Central memory CD8-positive, alpha-beta T cell (primary cell): ENCODE data around the gene TRIM72.

Experiments
- ATAC-seq: fragments of 150-1000 bp; cut with Tn5 transposase; replicated peaks from 2 replicates; pipeline ENCODE4 v1.10.0; 2022; ENCODE audit warnings: mild to moderate bottlenecking, moderate FRiP score, moderate number of reproducible peaks; ENCODE audit not compliant: poor library complexity, severe bottlenecking; ENCODE audit errors: extremely low read depth
- DNase-seq, 2 donors: peaks; one replicate each; pipeline ENCODE4 v3.0.0; 2021; ENCODE audit warnings: low spot score in 2 of 2
- H3K27ac Mint-ChIP-seq: one replicate; pipeline ENCODE4 v1.8.0; 2022; ENCODE audit warnings: low read depth, mild to moderate bottlenecking, moderate library complexity, mixed read lengths
- H3K27me3 Mint-ChIP-seq: one replicate; pipeline ENCODE4 v1.8.0; 2022; ENCODE audit warnings: mixed read lengths
- H3K36me3 Mint-ChIP-seq: one replicate; pipeline ENCODE4 v1.8.0; 2022; ENCODE audit warnings: mild to moderate bottlenecking, moderate library complexity, mixed read lengths; ENCODE audit not compliant: insufficient read depth
- H3K4me1 Mint-ChIP-seq: one replicate; pipeline ENCODE4 v1.8.0; 2022; ENCODE audit warnings: mixed read lengths
- H3K4me3 Mint-ChIP-seq: one replicate; pipeline ENCODE4 v1.8.0; 2022; ENCODE audit warnings: mild to moderate bottlenecking, moderate library complexity, mixed read lengths
- H3K9me3 Mint-ChIP-seq: one replicate; pipeline ENCODE4 v1.8.0; 2022; ENCODE audit warnings: mixed read lengths

The TRIM72 gene

GRCh38 chr16:31185339-31185738, 28.6 kb upstream of the TRIM72 start:
- H3K27me3 Mint-ChIP-seq, result no peaks in the 10 kb centered on the region
- peaks cover 94% of the 10 kb centered on the region for H3K4me1 Mint-ChIP-seq
- peak overlapping the region; percentile 83 for H3K27ac Mint-ChIP-seq
- no peak for ATAC-seq
- H3K36me3 Mint-ChIP-seq, result peaks cover 100% of the 10 kb centered on the region
- H3K4me3 Mint-ChIP-seq, result peak overlapping the region; percentile 42
- no peak for DNase-seq
- no peaks in the 10 kb centered on the region for H3K9me3 Mint-ChIP-seq

- Mint-ChIP-seq H3K9me3 (no peaks in the 10 kb centered on the region), H3K36me3 (peaks cover 100% of the 10 kb centered on the region), H3K27me3 (no peaks in the 10 kb centered on the region), H3K27ac (peak overlapping the region; percentile 53), H3K4me1 (peaks cover 98% of the 10 kb centered on the region), H3K4me3 (peak overlapping the region; percentile 42)
- DNase-seq (no peak), ATAC-seq (no peak)
These were observed 27.7 kb upstream of the TRIM72 start for GRCh38 chr16:31186176-31186575.

- H3K4me3 Mint-ChIP-seq, result peak overlapping the region; percentile 42
- H3K36me3 Mint-ChIP-seq, result peaks cover 100% of the 10 kb centered on the region
- ATAC-seq (no peak), DNase-seq (no peak)
- no peaks in the 10 kb centered on the region for H3K9me3 Mint-ChIP-seq
- peak overlapping the region; percentile 91 for H3K27ac Mint-ChIP-seq
- no peaks in the 10 kb centered on the region for H3K27me3 Mint-ChIP-seq
- H3K4me1 Mint-ChIP-seq, result peaks cover 98% of the 10 kb centered on the region
These were observed 26.8 kb upstream of the TRIM72 start for GRCh38 chr16:31186930-31187807.

DNA sequence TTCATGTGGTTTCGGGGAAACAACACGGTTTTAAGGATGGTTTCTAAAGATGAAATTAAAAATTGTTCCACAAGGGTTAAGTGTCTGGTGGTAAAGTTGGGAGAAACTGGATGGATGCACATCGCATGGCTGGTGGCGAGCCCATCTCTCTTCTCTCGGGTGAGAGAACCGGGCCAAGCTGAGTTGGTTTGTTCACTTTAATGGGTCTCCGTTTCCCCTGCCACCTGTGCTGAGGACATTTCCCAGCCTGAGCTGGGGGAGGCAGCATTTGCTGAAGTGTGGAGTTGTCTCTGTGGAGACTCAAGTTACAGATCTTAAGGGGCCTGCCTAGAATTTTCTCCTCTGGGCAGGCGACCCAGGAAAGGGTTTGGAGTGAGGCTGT, 26.1 kb upstream of the TRIM72 start:
- Mint-ChIP-seq H3K27ac (peak overlapping the region; percentile 91), H3K4me1 (peaks cover 91% of the 10 kb centered on the region), H3K36me3 (peaks cover 100% of the 10 kb centered on the region), H3K9me3 (no peaks in the 10 kb centered on the region), H3K4me3 (peak overlapping the region; percentile 60), H3K27me3 (no peaks in the 10 kb centered on the region)
- ATAC-seq (no peak), DNase-seq (no peak)

- Mint-ChIP-seq H3K9me3 (no peaks in the 10 kb centered on the region), H3K4me3 (peak overlapping the region; percentile 60), H3K36me3 (peaks cover 100% of the 10 kb centered on the region), H3K27me3 (no peaks in the 10 kb centered on the region), H3K27ac (peak overlapping the region; percentile 91), H3K4me1 (peaks cover 89% of the 10 kb centered on the region)
- DNase-seq, result no peak
- peak; percentile 41 for ATAC-seq
These were observed 25.2 kb upstream of the TRIM72 start for GRCh38 chr16:31188450-31189411.

- Mint-ChIP-seq H3K27ac (peak overlapping the region; percentile 91), H3K4me1 (peaks cover 89% of the 10 kb centered on the region), H3K9me3 (no peaks in the 10 kb centered on the region), H3K36me3 (peaks cover 100% of the 10 kb centered on the region), H3K27me3 (no peaks in the 10 kb centered on the region), H3K4me3 (peak overlapping the region; percentile 60)
- ATAC-seq (no peak), DNase-seq (no peak)
These were observed 24.5 kb upstream of the TRIM72 start for GRCh38 chr16:31189412-31189778.

DNA sequence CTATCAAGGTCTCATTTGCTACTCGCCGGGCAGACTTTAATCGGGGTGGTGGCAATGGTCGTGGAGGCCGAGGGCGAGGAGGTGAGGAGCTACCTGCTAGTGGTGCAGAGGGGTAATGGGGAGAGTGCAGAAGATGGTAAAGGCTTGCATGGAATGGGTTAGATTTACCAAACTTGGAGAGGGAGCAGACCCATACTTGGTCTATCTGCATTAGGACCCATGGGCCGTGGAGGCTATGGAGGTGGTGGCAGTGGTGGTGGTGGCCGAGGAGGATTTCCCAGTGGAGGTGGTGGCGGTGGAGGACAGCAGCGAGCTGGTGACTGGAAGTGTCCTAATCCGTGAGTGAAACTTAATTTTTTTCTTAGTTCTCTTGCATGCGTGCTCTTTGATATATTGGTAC, 23.9 kb upstream of the TRIM72 start:
- Mint-ChIP-seq H3K4me3 (peak overlapping the region; percentile 30), H3K27me3 (no peaks in the 10 kb centered on the region), H3K36me3 (peaks cover 100% of the 10 kb centered on the region), H3K9me3 (no peaks in the 10 kb centered on the region), H3K27ac (peak overlapping the region; percentile 91), H3K4me1 (peaks cover 87% of the 10 kb centered on the region)
- DNase-seq, result no peak
- ATAC-seq, result no peak

GRCh38 chr16:31190818-31191444, 23.0 kb upstream of the TRIM72 start:
- H3K4me3 Mint-ChIP-seq, result no peak overlapping the region
- H3K9me3 Mint-ChIP-seq, result no peaks in the 10 kb centered on the region
- peaks cover 98% of the 10 kb centered on the region for H3K36me3 Mint-ChIP-seq
- H3K4me1 Mint-ChIP-seq, result peaks cover 81% of the 10 kb centered on the region
- H3K27ac Mint-ChIP-seq, result peak overlapping the region; percentile 91
- DNase-seq (no peak), ATAC-seq (no peak)
- no peaks in the 10 kb centered on the region for H3K27me3 Mint-ChIP-seq

DNA sequence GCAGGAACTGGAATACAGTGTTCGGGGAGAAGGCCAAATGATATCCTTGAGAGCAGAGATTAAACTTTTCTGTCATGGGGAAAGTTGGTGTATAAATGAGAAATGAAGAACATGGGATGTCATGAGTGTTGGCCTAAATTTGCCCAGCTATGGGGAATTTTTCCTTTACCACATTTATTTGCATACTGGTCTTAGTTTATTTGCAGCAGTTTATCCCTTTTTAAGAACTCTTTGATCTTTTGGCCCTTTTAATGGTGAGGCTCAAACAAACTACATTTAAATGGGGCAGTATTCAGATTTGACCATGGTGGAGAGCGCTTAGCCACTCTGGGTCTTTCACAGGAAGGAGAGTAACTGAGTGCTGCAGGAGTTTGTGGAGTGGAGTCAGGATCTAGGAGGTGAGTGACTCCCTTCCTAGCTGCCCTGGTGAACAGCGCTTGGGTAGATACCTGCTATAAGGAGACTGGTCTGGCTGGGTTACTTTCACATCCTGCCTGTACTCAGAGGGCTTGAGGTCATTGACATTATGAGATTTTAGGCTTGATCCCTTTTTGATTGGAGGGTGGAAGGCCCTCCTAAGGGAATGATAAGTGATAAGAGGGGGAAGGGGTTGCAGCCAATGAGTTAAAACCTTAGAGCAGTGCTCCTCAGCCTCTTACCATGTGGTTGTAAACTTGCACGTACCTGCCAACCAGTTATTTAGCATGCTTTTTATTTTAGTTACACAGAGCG, 22.1 kb upstream of the TRIM72 start:
- peak overlapping the region; percentile 44 for H3K27ac Mint-ChIP-seq
- H3K27me3 Mint-ChIP-seq, result no peaks in the 10 kb centered on the region
- no peak overlapping the region for H3K4me3 Mint-ChIP-seq
- H3K4me1 Mint-ChIP-seq, result peaks cover 76% of the 10 kb centered on the region
- ATAC-seq (no peak), DNase-seq (no peak)
- peaks cover 96% of the 10 kb centered on the region for H3K36me3 Mint-ChIP-seq
- H3K9me3 Mint-ChIP-seq, result no peaks in the 10 kb centered on the region

DNA sequence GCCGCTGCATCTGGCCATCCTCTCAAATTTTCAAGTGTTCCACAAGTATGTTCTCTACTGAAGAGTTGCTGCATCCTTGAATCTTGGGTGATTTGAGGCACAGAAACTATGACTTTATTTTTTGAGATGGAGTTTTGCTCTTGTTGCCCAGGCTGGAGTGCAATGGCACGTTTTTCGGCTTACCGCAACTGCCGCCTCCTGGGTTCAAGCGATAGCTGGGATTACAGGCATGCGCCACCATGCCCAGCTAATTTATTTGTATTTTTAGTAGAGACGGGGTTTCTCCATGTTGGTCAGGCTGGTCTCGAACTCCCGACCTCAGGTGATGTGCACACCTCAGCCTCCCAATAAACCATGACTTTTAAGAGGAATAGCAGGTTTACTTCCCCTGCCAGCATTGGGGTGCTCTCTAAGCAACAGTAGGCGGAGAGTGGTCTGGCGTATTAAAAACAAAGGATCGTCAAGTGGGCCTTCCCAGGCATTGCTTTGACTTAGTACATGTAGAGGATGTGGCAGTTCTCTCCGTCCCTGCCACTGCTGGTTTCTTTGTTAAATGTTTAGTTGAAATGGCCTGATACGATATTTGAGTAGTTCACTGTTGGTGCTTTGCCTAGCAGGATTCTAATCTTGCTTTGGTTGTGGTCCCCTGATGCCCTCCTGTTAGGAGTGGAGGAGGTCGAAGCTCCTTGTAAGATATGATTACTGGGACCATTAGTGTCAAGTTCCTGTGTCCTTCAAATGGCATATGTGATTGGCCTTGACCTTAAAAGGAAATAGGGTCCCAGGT, 20.9 kb upstream of the TRIM72 start:
- Mint-ChIP-seq H3K27ac (peak overlapping the region; percentile 61), H3K36me3 (peaks cover 87% of the 10 kb centered on the region), H3K4me3 (no peak overlapping the region), H3K9me3 (no peaks in the 10 kb centered on the region), H3K4me1 (peaks cover 65% of the 10 kb centered on the region), H3K27me3 (no peaks in the 10 kb centered on the region)
- no peak for DNase-seq
- ATAC-seq, result no peak

GRCh38 chr16:31193874-31194273, 20.0 kb upstream of the TRIM72 start:
- Mint-ChIP-seq H3K27me3 (no peaks in the 10 kb centered on the region), H3K4me3 (peak overlapping the region; percentile 52), H3K27ac (peak overlapping the region; percentile 61), H3K9me3 (no peaks in the 10 kb centered on the region), H3K36me3 (peaks cover 80% of the 10 kb centered on the region), H3K4me1 (peaks cover 64% of the 10 kb centered on the region)
- ATAC-seq, result no peak
- no peak for DNase-seq
